K562 (cell line): ENCODE measurements around the gene LPCAT3. TPM values are rescaled to one million over a fixed set of nuclear protein-coding genes. Genes with fewer than 3 reads are reported as not detected.
A peak's percentile ranks its signal among the peaks of the same experiment; 100 is the strongest.

Experiments
- AFF4 ChIP-seq: sonication (generic); formaldehyde crosslinking; IDR thresholded peaks from 2 replicates; pipeline ENCODE4 v1.8.0; 2023; ENCODE audit warnings: mild to moderate bottlenecking, missing genetic modification reagents
- BRF1 ChIP-seq: IDR thresholded peaks from 3 replicates; pipeline ENCODE4 v1.6.1; 2011; ENCODE audit warnings: borderline replicate concordance, mild to moderate bottlenecking; ENCODE audit not compliant: insufficient read length; ENCODE audit errors: extremely low read depth
- ELF2 ChIP-seq: fragments of 250-450 bp; sonication (Bioruptor Pico); IDR thresholded peaks from 2 replicates; pipeline ENCODE4 v1.5.0; 2021; ENCODE audit warnings: mild to moderate bottlenecking
- ELF4 ChIP-seq: fragments of 450-650 bp; formaldehyde crosslinking; IDR thresholded peaks from 2 replicates; pipeline ENCODE4 v1.4.0; 2022; ENCODE audit warnings: missing genetic modification characterization
- FOXA3 ChIP-seq, 2 experiments: fragments of 450-650 bp in 1 of 2; sonication (generic) in 1 of 2; formaldehyde crosslinking; IDR thresholded peaks in 1 of 2; conservative IDR thresholded peaks in 1 of 2; 2 replicates each; pipeline versions ENCODE4 v1.4.0 to v1.8.0; 2020 to 2022; ENCODE audit warnings: mild to moderate bottlenecking in 2 of 2, missing genetic modification reagents in 1 of 2
- GATAD2A ChIP-seq: fragments of 450-650 bp; IDR thresholded peaks from 2 replicates; pipeline ENCODE4 v1.6.1; 2017
- GATAD2B ChIP-seq: fragments of 450-650 bp; IDR thresholded peaks from 2 replicates; pipeline ENCODE4 v1.6.1; 2017; ENCODE audit warnings: mild to moderate bottlenecking, borderline replicate concordance
- HBP1 ChIP-seq: fragments of 450-650 bp; formaldehyde crosslinking; IDR thresholded peaks from 2 replicates; pipeline ENCODE4 v1.4.0; 2022; ENCODE audit warnings: missing genetic modification characterization
- NCOA6 ChIP-seq: fragments of 450-650 bp; IDR thresholded peaks from 2 replicates; pipeline ENCODE4 v1.6.1; 2017; ENCODE audit warnings: mild to moderate bottlenecking
- NFIC ChIP-seq: fragments of 450-650 bp; IDR thresholded peaks from 2 replicates; pipeline ENCODE4 v1.6.1; 2017; ENCODE audit warnings: mild to moderate bottlenecking, inconsistent platforms
- NR4A1 ChIP-seq, 2 experiments: fragments of 250-450 bp in 1 of 2; fragments of 450-650 bp in 1 of 2; sonication (Bioruptor Pico) in 1 of 2; IDR thresholded peaks; 2 replicates each; pipeline versions ENCODE4 v1.4.0 to v1.6.1; 2016 to 2020; ENCODE audit warnings: mild to moderate bottlenecking in 2 of 2, missing compliant biosample characterization in 1 of 2, missing genetic modification characterization in 1 of 2, moderate library complexity in 1 of 2
- PHB2 ChIP-seq: fragments of 450-650 bp; IDR thresholded peaks from 2 replicates; pipeline ENCODE4 v1.6.1; 2017; ENCODE audit warnings: low read depth
- PKNOX1 ChIP-seq: fragments of 450-650 bp; IDR thresholded peaks from 2 replicates; pipeline ENCODE4 v1.6.1; 2016
- POLR3A ChIP-seq: IDR thresholded peaks from 2 replicates; pipeline ENCODE4 v1.6.1; 2011; ENCODE audit warnings: borderline replicate concordance, mild to moderate bottlenecking, moderate library complexity; ENCODE audit not compliant: insufficient read length, insufficient read depth; ENCODE audit errors: extremely low read depth
- SMAD2 ChIP-seq: fragments of 150-350 bp; IDR thresholded peaks from 2 replicates; pipeline ENCODE4 v1.6.1; 2014; ENCODE audit warnings: low read depth, mild to moderate bottlenecking, low read length
- SMAD4 ChIP-seq: fragments of 250-450 bp; sonication (Bioruptor Pico); conservative IDR thresholded peaks from 2 replicates; pipeline ENCODE4 v1.8.0; 2021; ENCODE audit warnings: inconsistent platforms, mild to moderate bottlenecking, moderate library complexity
- SMARCC2 ChIP-seq: fragments of 450-650 bp; IDR thresholded peaks from 2 replicates; pipeline ENCODE4 v1.6.1; 2017; ENCODE audit warnings: antibody characterized with exemption, moderate library complexity, mild to moderate bottlenecking, low read depth
- SMARCE1 ChIP-seq: fragments of 450-650 bp; IDR thresholded peaks from 2 replicates; pipeline ENCODE4 v1.7.1; 2016; ENCODE audit warnings: mild to moderate bottlenecking
- ZNF212 ChIP-seq: fragments of 450-650 bp; formaldehyde crosslinking; IDR thresholded peaks from 2 replicates; pipeline ENCODE4 v1.4.0; 2020; ENCODE audit warnings: mild to moderate bottlenecking
- ZNF395 ChIP-seq: fragments of 200-800 bp; sonication (Bioruptor generic); IDR thresholded peaks from 2 replicates; pipeline ENCODE4 v1.6.1; 2017; ENCODE audit warnings: missing genetic modification characterization, missing compliant biosample characterization
- ZNF717 ChIP-seq: fragments of 250-450 bp; sonication (Bioruptor Pico); IDR thresholded peaks from 2 replicates; pipeline ENCODE4 v1.5.0; 2021
- polyA plus RNA-seq, 8 experiments: library from polyadenylated mRNA; depleted of rRNA in 4 of 8; stranded (reverse) in 5 of 8; unstranded in 3 of 8; fragments of >200 nt; fragmentation: Nextera tagmentation in 2 of 8; fragmentation: Illumina TruSeq in 1 of 8; extraction: Ambion mirVana in 2 of 8; extraction: Trizol in 1 of 8; gene quantifications; 2 replicates each; pipeline versions ENCODE4 v1.2.1 to v1.2.3, GENCODE V29; 2011 to 2014; ENCODE audit warnings: inconsistent platforms in 1 of 8, missing spikeins in 1 of 8
- total RNA-seq, 7 experiments: library from RNA; depleted of rRNA in 6 of 7; stranded (reverse); fragments of >200 nt in 6 of 7; fragmentation: Illumina TruSeq in 2 of 7; extraction: Trizol in 2 of 7; gene quantifications; 2 replicates each; pipeline versions ENCODE4 v1.2.1 to v1.2.3, GENCODE V29; 2011 to 2021; ENCODE audit warnings: low replicate concordance in 1 of 7

The LPCAT3 gene
- total and polyA plus RNA-seq, 9 of the 15 experiments (the other 6 are each of a cell fraction or from before 2014, with no cell fraction given) = 4.9 to 52.5 (median 25.3) TPM

GRCh38 chr12:7016958-7017571, 1.2 kb downstream of the LPCAT3 start (continued):
- TF ChIP-seq PKNOX1 = no peak
- no peak for TF ChIP-seq AFF4
- no peak for TF ChIP-seq GATAD2A
- TF ChIP-seq NCOA6 = no peak
- no peak for TF ChIP-seq BRF1
- no peak for TF ChIP-seq SMAD2
- TF ChIP-seq SMAD4 (CRISPR knock-in tag) = 0 out of 2 replicates have a peak, but pooled peaks have one; percentile 17
- TF ChIP-seq ZNF212 (CRISPR knock-in tag) = no peak
- 0 out of 2 replicates have a peak, but pooled peaks have one; percentile 48 for TF ChIP-seq SMARCE1
- TF ChIP-seq PHB2 = peak; percentile 55; the same call in 1 of the 2 replicates
- TF ChIP-seq SMARCC2 = peak; percentile 35; the same call in 1 of the 2 replicates
- TF ChIP-seq FOXA3 (CRISPR knock-in tag; conservative IDR thresholded peaks at IDR 0.05 in 1 of 2, IDR thresholded peaks at IDR 0.05 in 1 of 2) = no peak
- no peak for TF ChIP-seq NR4A1 (CRISPR knock-in tag; IDR thresholded peaks at IDR 0.05)
- no peak for TF ChIP-seq NR4A1 (tag; IDR thresholded peaks at IDR 0.05)
- no peak for TF ChIP-seq ELF4 (CRISPR knock-in tag)
- no peak for TF ChIP-seq ZNF717 (CRISPR knock-in tag)
- TF ChIP-seq ELF2 (CRISPR knock-in tag) = no peak
- no peak for TF ChIP-seq GATAD2B
- TF ChIP-seq ZNF395 (CRISPR knock-in tag) = peak; percentile 54; the same call in 1 of the 2 replicates
- TF ChIP-seq NFIC = peak; percentile 93
- TF ChIP-seq POLR3A = no peak
- no peak for TF ChIP-seq HBP1 (CRISPR knock-in tag)
